Naive thymus-derived CD4-positive, alpha-beta T cell (primary cell): ENCODE data around the gene CNTNAP1. TPM values are rescaled to one million over a fixed set of nuclear protein-coding genes. Genes with fewer than 3 reads are reported as not detected.
A peak's percentile ranks its signal among the peaks of the same experiment; 100 is the strongest.
"Not testable (repeated sequence)": the region's sequence is repeated elsewhere in the genome, so short reads cannot be mapped to it uniquely, and the experiment has no call there.

Experiments used
- ATAC-seq: fragments of 150-1000 bp; cut with Tn5 transposase; 2 replicates; pipeline ENCODE4 v1.10.0; 2021; ENCODE audit warnings: mild to moderate bottlenecking, moderate library complexity
- CTCF ChIA-PET: fragments of 350-600 bp; sonication (Branson Sonifier 250); formaldehyde crosslinking; loops from one replicate; lab custom pipeline; 2021; ENCODE audit warnings: antibody characterized with exemption; lab: Charles Lee
- POLR2A ChIA-PET: fragments of 350-600 bp; sonication (Branson Sonifier 250); formaldehyde crosslinking; loops from one replicate; lab custom pipeline; 2021; ENCODE audit warnings: antibody characterized with exemption, inconsistent platforms; lab: Charles Lee
- DNase-seq, 9 donors: peaks; one replicate each; pipeline versions ENCODE4 v3.0.0 to v3.0.0-alpha.2; 2020 to 2022; ENCODE audit warnings: mixed read lengths in 1 of 9
- H3K27ac ChIP-seq: one replicate; pipeline ENCODE4 v1.7.0; 2013; ENCODE audit warnings: mild to moderate bottlenecking, low read depth, low read length, moderate library complexity
- H3K27me3 ChIP-seq, 2 donors: one replicate each; pipeline ENCODE4 v1.7.0; 2013; ENCODE audit warnings: low read length in 2 of 2, mild to moderate bottlenecking in 2 of 2, moderate library complexity in 2 of 2; ENCODE audit not compliant: control insufficient read depth in 2 of 2, insufficient read depth in 2 of 2
- H3K36me3 ChIP-seq, 3 experiments: 1 replicate in 2 of 3; 2 replicates in 1 of 3; pipeline ENCODE4 v1.7.0; 2013; ENCODE audit warnings: low read length in 3 of 3, mild to moderate bottlenecking in 3 of 3, moderate library complexity in 1 of 3; ENCODE audit not compliant: insufficient read depth in 3 of 3, control insufficient read depth in 2 of 3
- H3K4me1 ChIP-seq, 2 donors: one replicate each; pipeline ENCODE4 v1.7.0; 2013; ENCODE audit warnings: low read length in 2 of 2, mild to moderate bottlenecking in 2 of 2, moderate library complexity in 1 of 2; ENCODE audit not compliant: control insufficient read depth in 2 of 2, insufficient read depth in 2 of 2
- H3K4me3 ChIP-seq: 2 replicates; pipeline ENCODE4 v1.7.0; 2013; ENCODE audit warnings: mild to moderate bottlenecking, low read length
- H3K9me3 ChIP-seq, 3 experiments: 1 replicate in 2 of 3; 2 replicates in 1 of 3; pipeline ENCODE4 v1.7.0; 2013; ENCODE audit warnings: low read length in 3 of 3; ENCODE audit not compliant: control insufficient read depth in 2 of 3
- H3K27ac Mint-ChIP-seq, 9 donors: one replicate each; pipeline ENCODE4 v1.8.0; 2020 to 2022; ENCODE audit warnings: mixed read lengths in 9 of 9, mild to moderate bottlenecking in 8 of 9, moderate library complexity in 5 of 9, inconsistent platforms in 2 of 9
- H3K27me3 Mint-ChIP-seq, 5 donors: one replicate each; pipeline ENCODE4 v1.8.0; 2021 to 2022; ENCODE audit warnings: mixed read lengths in 5 of 5, mild to moderate bottlenecking in 1 of 5
- H3K36me3 Mint-ChIP-seq, 5 donors: one replicate each; pipeline ENCODE4 v1.8.0; 2020 to 2022; ENCODE audit warnings: mixed read lengths in 5 of 5, mild to moderate bottlenecking in 3 of 5, inconsistent platforms in 1 of 5
- H3K4me1 Mint-ChIP-seq, 7 donors: one replicate each; pipeline ENCODE4 v1.8.0; 2020 to 2022; ENCODE audit warnings: mixed read lengths in 7 of 7, mild to moderate bottlenecking in 3 of 7, inconsistent platforms in 1 of 7
- H3K4me3 Mint-ChIP-seq, 10 donors: one replicate each; pipeline ENCODE4 v1.8.0; 2020 to 2022; ENCODE audit warnings: mild to moderate bottlenecking in 10 of 10, mixed read lengths in 10 of 10, moderate library complexity in 6 of 10, inconsistent platforms in 2 of 10
- H3K9me3 Mint-ChIP-seq, 11 donors: one replicate each; pipeline ENCODE4 v1.8.0; 2020 to 2022; ENCODE audit warnings: mixed read lengths in 11 of 11, mild to moderate bottlenecking in 4 of 11, inconsistent platforms in 1 of 11, moderate library complexity in 1 of 11
- intact Hi-C, 2 donors: fragments of 100-400 bp; cut with micrococcal nuclease; formaldehyde crosslinking; loops; one replicate each; pipeline ENCODE4 v1.15.1; 2023
- polyA plus RNA-seq, 2 donors: library from polyadenylated mRNA; unstranded; fragments of 300-500 nt; fragmentation: Illumina TruSeq; gene quantifications; one replicate each; pipeline ENCODE4 v1.2.3, GENCODE V29; 2021
- total RNA-seq, 6 experiments: library from RNA in 5 of 6; stranded (reverse) in 5 of 6; gene quantifications; 1 replicate in 5 of 6; 2 replicates in 1 of 6; pipeline ENCODE4 v1.2.3 and lab custom pipeline; 2021 to 2026

CNTNAP1 gene
- total and polyA plus RNA-seq, 7 experiments from 2014 or later = 0.04 to 2.4 (median 1.0) TPM

DNA sequence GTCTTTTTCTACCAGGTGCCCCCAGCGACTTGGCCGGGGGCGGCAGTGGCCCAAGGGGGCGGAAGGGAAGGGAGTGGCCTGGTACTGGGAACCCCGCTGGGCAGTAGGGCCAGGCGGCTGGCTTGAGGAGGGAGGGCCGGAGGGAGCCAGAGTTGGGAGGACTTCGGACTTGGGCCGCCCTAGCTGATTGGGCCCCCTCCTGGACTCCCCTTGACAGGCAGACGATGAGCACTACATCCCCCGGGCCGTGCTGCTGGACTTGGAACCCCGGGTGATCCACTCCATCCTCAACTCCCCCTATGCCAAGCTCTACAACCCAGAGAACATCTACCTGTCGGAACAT lies 22.4 kb upstream of the CNTNAP1 start:
- H3K36me3 Mint-ChIP-seq, H3K27ac ChIP-seq, DNase-seq, H3K9me3 ChIP-seq, H3K27me3 Mint-ChIP-seq, H3K36me3 ChIP-seq, ATAC-seq, H3K27me3 ChIP-seq, H3K4me3 ChIP-seq, H3K9me3 Mint-ChIP-seq, H3K4me1 ChIP-seq: not testable (repeated sequence)
- peak overlapping the region; percentile 50 to 95 (median 90) for H3K4me3 Mint-ChIP-seq
- CTCF ChIA-PET = interaction anchor here (0.5 kb wide), 1 partner anchor 209 kb away, joined by 3 read pairs; no protein-coding TSS in a partner anchor
- intact Hi-C loops = loop anchor here in 1 of 2 donors (1.0 kb wide), 2 partner anchors 19 to 51 kb away; partner anchors contain the start of genes RETREG3 and TUBG1
- H3K27ac Mint-ChIP-seq = peak overlapping the region in 2 of 9 donors; percentile 28 to 75
- H3K4me1 Mint-ChIP-seq = peaks cover 13 to 23% (median 19%) of the 10 kb centered on the region in 7 donors
- POLR2A ChIA-PET = interaction anchor here (1.4 to 1.5 kb wide), 2 partner anchors 10 to 50 kb away, joined by 7 read pairs; partner anchors contain the start of genes RETREG3 and TUBG1

DNA sequence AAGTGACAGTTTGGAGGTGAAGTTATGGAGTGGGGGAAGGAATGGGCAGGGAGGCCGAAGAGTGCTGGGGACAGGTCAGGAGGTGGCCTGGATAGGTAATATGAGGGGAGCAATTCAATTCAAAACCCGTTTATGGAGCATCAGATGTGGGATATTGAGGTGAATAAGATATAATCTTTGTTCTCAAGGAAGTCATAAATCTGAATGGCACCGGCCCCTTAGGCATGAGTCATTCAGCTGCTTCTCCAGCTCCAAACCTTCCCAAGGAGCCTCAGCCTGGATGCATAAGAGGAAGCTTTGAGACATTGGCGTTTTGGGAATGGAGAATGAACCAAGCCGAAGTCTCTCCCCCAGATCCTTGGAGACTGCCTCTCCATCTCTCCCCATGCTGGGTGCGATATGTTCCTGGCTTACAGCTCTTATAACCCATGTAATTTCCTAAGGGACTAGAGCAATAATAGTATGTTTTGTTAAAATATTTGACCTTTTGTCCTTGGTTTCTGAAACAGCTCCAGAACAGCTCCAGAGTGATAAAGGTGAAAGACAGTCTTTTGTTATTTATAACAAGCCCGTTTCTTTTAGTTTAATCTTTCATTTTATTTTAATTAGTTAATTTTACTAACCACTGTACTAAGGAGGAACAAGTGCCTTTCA lies 21.5 kb upstream of the CNTNAP1 start:
- peaks cover 1 to 10% (median 6%) of the 10 kb centered on the region in 5 donors for H3K36me3 Mint-ChIP-seq
- H3K4me3 ChIP-seq = no peak overlapping the region
- peaks cover 0 to 7% (median 0%) of the 10 kb centered on the region in 3 experiments for H3K36me3 ChIP-seq
- H3K27me3 Mint-ChIP-seq = peaks cover 0 to under 1% (median 0%) of the 10 kb centered on the region in 5 donors
- H3K4me3 Mint-ChIP-seq = peak overlapping the region in 5 of 10 donors; percentile 6 to 90 (median 26)
- H3K4me1 ChIP-seq = peaks cover 0 to 3% of the 10 kb centered on the region in 2 donors
- H3K27ac Mint-ChIP-seq = peak overlapping the region in 2 of 9 donors; percentile 2 to 6
- H3K27ac ChIP-seq = no peak overlapping the region
- POLR2A ChIA-PET = interaction anchor here (0.9 to 1.0 kb wide), 2 partner anchors 17 to 39 kb away, joined by 4 to 5 read pairs; no protein-coding TSS in a partner anchor
- ATAC-seq (no peak), DNase-seq (no peak)
- CTCF ChIA-PET = no interaction called here
- intact Hi-C loops = no loop called here
- H3K9me3 Mint-ChIP-seq = no peaks in the 10 kb centered on the region
- H3K27me3 ChIP-seq = no peaks in the 10 kb centered on the region
- peaks cover 13 to 23% (median 17%) of the 10 kb centered on the region in 7 donors for H3K4me1 Mint-ChIP-seq
- no peaks in the 10 kb centered on the region for H3K9me3 ChIP-seq

DNA sequence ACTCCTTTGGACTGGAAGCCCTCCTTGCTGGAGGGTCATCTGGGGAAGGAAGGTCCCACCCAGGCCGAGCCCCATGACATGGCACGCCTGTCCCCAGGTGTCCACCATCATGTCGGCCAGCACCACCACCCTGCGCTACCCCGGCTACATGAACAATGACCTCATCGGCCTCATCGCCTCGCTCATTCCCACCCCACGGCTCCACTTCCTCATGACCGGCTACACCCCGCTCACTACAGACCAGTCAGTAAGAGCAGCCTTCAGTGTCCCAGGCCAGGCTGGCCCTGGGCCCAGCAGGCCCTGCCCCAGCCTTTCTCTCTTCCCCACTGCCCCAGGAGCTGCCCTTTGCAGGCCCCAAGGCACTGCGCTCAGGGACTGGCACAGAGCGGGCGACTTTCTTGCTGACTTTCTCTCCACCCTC lies 16.7 kb upstream of the CNTNAP1 start:
- Mint-ChIP-seq H3K4me3 (no peak overlapping the region), H3K4me1 (peaks cover 0 to 9% (median 5%) of the 10 kb centered on the region in 7 donors), H3K9me3 (no peaks in the 10 kb centered on the region), H3K27ac (no peak overlapping the region), H3K36me3 (peaks cover 2 to 23% (median 10%) of the 10 kb centered on the region in 5 donors), H3K27me3 (peaks cover 0 to 16% (median 4%) of the 10 kb centered on the region in 5 donors)
- Histone ChIP-seq H3K27ac (no peak overlapping the region), H3K36me3 (peaks cover 0 to 20% (median 0%) of the 10 kb centered on the region in 3 experiments), H3K4me3 (no peak overlapping the region), H3K9me3 (no peaks in the 10 kb centered on the region), H3K4me1 (peaks cover 0 to 2% of the 10 kb centered on the region in 2 donors), H3K27me3 (no peaks in the 10 kb centered on the region)
- no peak for ATAC-seq
- ChIA-PET CTCF (no interaction called here), POLR2A (no interaction called here)
- no peak for DNase-seq
- intact Hi-C loops = no loop called here

DNA sequence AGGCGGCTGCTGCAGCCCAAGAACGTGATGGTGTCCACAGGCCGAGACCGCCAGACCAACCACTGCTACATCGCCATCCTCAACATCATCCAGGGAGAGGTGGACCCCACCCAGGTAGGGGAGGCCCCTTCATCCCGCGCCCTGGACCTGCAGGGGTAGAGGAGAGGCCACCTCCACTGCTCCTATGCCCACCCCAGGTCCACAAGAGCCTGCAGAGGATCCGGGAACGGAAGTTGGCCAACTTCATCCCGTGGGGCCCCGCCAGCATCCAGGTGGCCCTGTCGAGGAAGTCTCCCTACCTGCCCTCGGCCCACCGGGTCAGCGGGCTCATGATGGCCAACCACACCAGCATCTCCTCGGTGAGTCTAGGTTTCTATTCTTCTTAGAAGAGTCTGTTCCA lies 16.2 kb upstream of the CNTNAP1 start:
- H3K27me3 ChIP-seq, H3K4me3 ChIP-seq, intact Hi-C loops, H3K27ac Mint-ChIP-seq, H3K4me3 Mint-ChIP-seq, H3K27ac ChIP-seq, H3K9me3 ChIP-seq, DNase-seq, H3K4me1 ChIP-seq, H3K9me3 Mint-ChIP-seq, ATAC-seq: not testable (repeated sequence)
- Mint-ChIP-seq H3K27me3 (peaks cover 0 to 22% (median 4%) of the 10 kb centered on the region in 5 donors), H3K36me3 (peaks cover 2 to 23% (median 10%) of the 10 kb centered on the region in 5 donors), H3K4me1 (peaks cover 0 to 12% (median 8%) of the 10 kb centered on the region in 7 donors)
- ChIA-PET CTCF (interaction anchor here (0.6 kb wide), 1 partner anchor 552 kb away, joined by 4 read pairs; no protein-coding TSS in a partner anchor), POLR2A (interaction anchor here (1.0 kb wide), 1 partner anchor 11 kb away, joined by 3 read pairs; the partner anchor contains the start of gene PLEKHH3)
- peaks cover 0 to 20% (median 0%) of the 10 kb centered on the region in 3 experiments for H3K36me3 ChIP-seq

- no peak overlapping the region for H3K4me3 Mint-ChIP-seq
- H3K27me3 Mint-ChIP-seq = peaks cover 7 to 33% (median 11%) of the 10 kb centered on the region in 5 donors
- CTCF ChIA-PET = interaction anchor here (0.6 kb wide), 2 partner anchors 18 to 553 kb away, joined by 3 to 4 read pairs; no protein-coding TSS in a partner anchor
Measured at GRCh38 chr17:42667088-42667951, 15.0 kb upstream of the CNTNAP1 start.

DNA sequence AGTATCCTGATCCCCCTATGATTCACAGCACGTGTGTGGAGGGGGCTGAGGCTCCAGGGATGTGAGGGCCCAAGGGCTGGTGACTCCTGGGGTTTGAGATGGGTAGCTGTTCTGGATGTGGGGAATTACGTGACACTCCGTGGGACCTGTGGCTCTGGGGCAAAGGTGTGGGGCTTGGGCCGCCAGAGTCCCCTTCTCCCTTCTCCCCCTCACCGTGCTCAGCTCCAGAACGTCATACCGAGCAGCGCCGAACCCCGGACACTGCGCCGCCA lies 12.7 kb upstream of the CNTNAP1 start:
- no peak for DNase-seq
- POLR2A ChIA-PET = interaction anchor here (1.5 kb wide), 1 partner anchor 10 kb away, joined by 7 read pairs; the partner anchor contains the start of gene TUBG2
- Histone ChIP-seq H3K27me3 (peaks cover 0 to 26% of the 10 kb centered on the region in 2 donors), H3K9me3 (no peaks in the 10 kb centered on the region), H3K4me3 (no peak overlapping the region), H3K36me3 (peaks cover 0 to 20% (median 0%) of the 10 kb centered on the region in 3 experiments), H3K27ac (no peak overlapping the region), H3K4me1 (peaks cover 2 to 16% of the 10 kb centered on the region in 2 donors)
- intact Hi-C loops = no loop called here
- Mint-ChIP-seq H3K4me3 (peak overlapping the region in 5 of 10 donors; percentile 25 to 71 (median 40)), H3K9me3 (no peaks in the 10 kb centered on the region), H3K4me1 (peaks cover 7 to 27% (median 20%) of the 10 kb centered on the region in 7 donors), H3K27ac (no peak overlapping the region), H3K36me3 (peaks cover 2 to 19% (median 10%) of the 10 kb centered on the region in 5 donors), H3K27me3 (peaks cover 15 to 52% (median 22%) of the 10 kb centered on the region in 5 donors)
- CTCF ChIA-PET = interaction anchor here (0.6 kb wide), 1 partner anchor 97 kb away, joined by 3 read pairs; no protein-coding TSS in a partner anchor
- no peak for ATAC-seq

More at GRCh38 chr17:42667088-42667951, 15.0 kb upstream of the CNTNAP1 start:
- Mint-ChIP-seq H3K4me1 (peaks cover 7 to 19% (median 14%) of the 10 kb centered on the region in 7 donors), H3K27ac (no peak overlapping the region), H3K9me3 (no peaks in the 10 kb centered on the region), H3K36me3 (peaks cover 2 to 23% (median 10%) of the 10 kb centered on the region in 5 donors)
- peaks cover 0 to 15% of the 10 kb centered on the region in 2 donors for H3K27me3 ChIP-seq
- H3K4me1 ChIP-seq = peaks cover 2 to 10% of the 10 kb centered on the region in 2 donors
- ATAC-seq (no peak), DNase-seq (no peak)
- intact Hi-C loops = no loop called here
- no peak overlapping the region for H3K4me3 ChIP-seq
- H3K9me3 ChIP-seq = no peaks in the 10 kb centered on the region
- H3K36me3 ChIP-seq = peaks cover 0 to 20% (median 0%) of the 10 kb centered on the region in 3 experiments
- no peak overlapping the region for H3K27ac ChIP-seq
- POLR2A ChIA-PET = interaction anchor here (1.0 to 2.3 kb wide), 2 partner anchors 9 to 12 kb away, joined by 3 to 5 read pairs; partner anchors contain the start of gene PLEKHH3
